GM21367 (cell line): ENCODE measurements around the gene STAG1.
"Not testable (repeated sequence)": the region's sequence is repeated elsewhere in the genome, so short reads cannot be mapped to it uniquely, and the experiment has no call there.

Experiments
- ATAC-seq: cut with Tn5 transposase; IDR thresholded peaks from one replicate; pipeline ENCODE4 v1.9.1; 2021; ENCODE audit not compliant: unreplicated experiment

STAG1 gene

GRCh38 chr3:136752172-136752421, at the start of gene STAG1:
Gene STAG1, minus strand, starts transcription at chr3:136752378. Its CDS starts 121,480 bp downstream, at chr3:136630898.
- no peak for ATAC-seq

- not testable (repeated sequence) for ATAC-seq
Observed at GRCh38 chr3:136801146-136801545, 49.0 kb upstream of the STAG1 start.

- ATAC-seq, result no peak
Observed at GRCh38 chr3:136792556-136793330, 40.6 kb upstream of the STAG1 start.

GRCh38 chr3:136790786-136791185, 38.6 kb upstream of the STAG1 start:
- ATAC-seq, result no peak

GRCh38 chr3:136789976-136790375, 37.8 kb upstream of the STAG1 start:
- ATAC-seq, result no peak

- ATAC-seq, result no peak
Observed at GRCh38 chr3:136788154-136788553, 36.0 kb upstream of the STAG1 start.

GRCh38 chr3:136787349-136787748, 35.2 kb upstream of the STAG1 start:
- peak; percentile 88 for ATAC-seq

GRCh38 chr3:136783708-136784191, 31.6 kb upstream of the STAG1 start:
- ATAC-seq, result no peak

- no peak for ATAC-seq
Observed at GRCh38 chr3:136780741-136781140, 28.6 kb upstream of the STAG1 start.

GRCh38 chr3:136778865-136779264, 26.7 kb upstream of the STAG1 start:
- no peak for ATAC-seq

- no peak for ATAC-seq
Observed at GRCh38 chr3:136772709-136773108, 20.5 kb upstream of the STAG1 start.

GRCh38 chr3:136758160-136759102, 6.3 kb upstream of the STAG1 start:
- not testable (repeated sequence) for ATAC-seq

GRCh38 chr3:136755192-136755591, 3.0 kb upstream of the STAG1 start:
- no peak for ATAC-seq

- no peak for ATAC-seq
Observed at GRCh38 chr3:136753326-136753939, 1.3 kb upstream of the STAG1 start.

GRCh38 chr3:136752422-136753325, 496 bp upstream of the STAG1 start:
- peak; percentile 77 for ATAC-seq

GRCh38 chr3:136751316-136752171, 634 bp downstream of the STAG1 start:
- no peak for ATAC-seq

GRCh38 chr3:136750897-136751315, 1.3 kb downstream of the STAG1 start:
- ATAC-seq, result no peak

GRCh38 chr3:136750209-136750896, 1.8 kb downstream of the STAG1 start:
- ATAC-seq, result no peak

GRCh38 chr3:136749602-136750001, 2.6 kb downstream of the STAG1 start:
- ATAC-seq, result not testable (repeated sequence)
